Testis (tissue), 2 donors: Measurements from ENCODE around the gene TIMD4.

Experiments used
- POLR2A ChIP-seq: fragments of 450-650 bp; IDR thresholded peaks from one replicate; pipeline ENCODE4 v1.6.1; 2017; ENCODE audit warnings: antibody characterized with exemption, mild to moderate bottlenecking, moderate library complexity
- TF ChIP-seq, protein P1 (sequence below), 3 experiments: fragments of 450-650 bp in 2 of 3; fragments of 200-600 bp in 1 of 3; sonication (generic) in 1 of 3; IDR thresholded peaks; one replicate each; pipeline ENCODE4 v1.5.1; 2016 to 2019; ENCODE audit warnings: antibody characterized with exemption in 3 of 3, mild to moderate bottlenecking in 2 of 3, moderate library complexity in 1 of 3

DNA sequence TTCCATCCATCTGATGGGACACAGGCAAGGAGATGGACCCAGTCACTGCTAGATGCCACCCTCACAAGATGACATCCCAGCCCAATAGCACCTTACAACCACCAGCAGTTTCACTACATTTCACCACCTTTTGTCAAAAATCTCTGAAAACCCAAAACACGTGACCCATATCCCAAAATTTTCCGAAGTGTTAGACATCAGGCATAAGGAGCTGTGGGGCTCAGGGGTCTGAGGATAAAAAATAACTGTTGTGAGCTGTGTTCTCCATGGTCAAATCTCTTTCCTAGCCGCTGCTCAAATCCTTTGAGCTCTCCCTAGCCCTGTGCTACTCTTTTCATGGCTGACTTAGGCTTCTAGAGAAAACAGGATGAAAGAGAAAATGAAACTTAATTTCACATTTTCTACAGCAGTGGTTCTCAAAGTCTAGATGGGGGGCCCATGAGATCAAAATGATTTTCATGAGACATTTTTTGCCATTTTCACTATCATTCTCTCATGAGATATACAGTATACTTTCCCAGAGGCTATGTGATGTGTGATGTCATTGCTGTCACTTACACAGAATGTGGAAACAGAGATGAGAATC is 40.7 kb downstream of the TIMD4 start:
- TF ChIP-seq, protein P1, sequence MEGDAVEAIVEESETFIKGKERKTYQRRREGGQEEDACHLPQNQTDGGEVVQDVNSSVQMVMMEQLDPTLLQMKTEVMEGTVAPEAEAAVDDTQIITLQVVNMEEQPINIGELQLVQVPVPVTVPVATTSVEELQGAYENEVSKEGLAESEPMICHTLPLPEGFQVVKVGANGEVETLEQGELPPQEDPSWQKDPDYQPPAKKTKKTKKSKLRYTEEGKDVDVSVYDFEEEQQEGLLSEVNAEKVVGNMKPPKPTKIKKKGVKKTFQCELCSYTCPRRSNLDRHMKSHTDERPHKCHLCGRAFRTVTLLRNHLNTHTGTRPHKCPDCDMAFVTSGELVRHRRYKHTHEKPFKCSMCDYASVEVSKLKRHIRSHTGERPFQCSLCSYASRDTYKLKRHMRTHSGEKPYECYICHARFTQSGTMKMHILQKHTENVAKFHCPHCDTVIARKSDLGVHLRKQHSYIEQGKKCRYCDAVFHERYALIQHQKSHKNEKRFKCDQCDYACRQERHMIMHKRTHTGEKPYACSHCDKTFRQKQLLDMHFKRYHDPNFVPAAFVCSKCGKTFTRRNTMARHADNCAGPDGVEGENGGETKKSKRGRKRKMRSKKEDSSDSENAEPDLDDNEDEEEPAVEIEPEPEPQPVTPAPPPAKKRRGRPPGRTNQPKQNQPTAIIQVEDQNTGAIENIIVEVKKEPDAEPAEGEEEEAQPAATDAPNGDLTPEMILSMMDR (IDR thresholded peaks at IDR 0.05): no peak
- TF ChIP-seq POLR2A: no peak
